Upper lobe of right lung (tissue), 1 donor: ENCODE data around the gene ZNF385B. TPM values are rescaled to one million over a fixed set of nuclear protein-coding genes. Genes with fewer than 3 reads are reported as not detected.

ENCODE experiments used
- ATAC-seq: fragments of 200-7000 bp; cut with Tn5 transposase; one replicate; pipeline ENCODE4 v1.9.1; 2020; ENCODE audit warnings: mild to moderate bottlenecking, moderate library complexity
- DNase-seq: peaks from one replicate; pipeline ENCODE4 v3.0.0-alpha.2; 2020
- H3K27ac ChIP-seq: fragments of 200-600 bp; one replicate; pipeline ENCODE4 v1.8.0; 2022
- H3K27me3 ChIP-seq: fragments of 200-600 bp; one replicate; pipeline ENCODE4 v1.8.0; 2022; ENCODE audit warnings: mild to moderate bottlenecking
- H3K36me3 ChIP-seq: fragments of 200-600 bp; one replicate; pipeline ENCODE4 v1.8.0; 2022
- H3K4me1 ChIP-seq: fragments of 200-600 bp; one replicate; pipeline ENCODE4 v1.8.0; 2022
- H3K4me3 ChIP-seq: fragments of 200-600 bp; one replicate; pipeline ENCODE4 v1.8.0; 2022; ENCODE audit warnings: mild to moderate bottlenecking
- H3K9me3 ChIP-seq: fragments of 200-600 bp; one replicate; pipeline ENCODE4 v1.8.0; 2022
- intact Hi-C: fragments of 100-400 bp; cut with DNase I; formaldehyde crosslinking; loops from one replicate; pipeline ENCODE4 v1.11.0; 2022
- total RNA-seq: library from RNA; stranded (reverse); fragmentation: NEBNext Ultra II Directional; extraction: Animal tissue kit (Norgen Biotek cat#: 25700); gene quantifications from one replicate; pipeline ENCODE4 v1.2.1, GENCODE V29; 2021
- TF ChIP-seq, protein P1 (sequence below): fragments of 200-600 bp; IDR thresholded peaks from one replicate; pipeline ENCODE4 v1.8.0; 2022; ENCODE audit warnings: antibody characterized with exemption
- donor health status: DM: no; HTN: yes; CAD: no; lungs with severe emphysema.

Gene ZNF385B
- total RNA-seq, 1 donor from 2014 or later: 62.3 TPM

- no peak for ATAC-seq
Observed at GRCh38 chr2:179592167-179592936, 269.1 kb downstream of the ZNF385B start.

DNA sequence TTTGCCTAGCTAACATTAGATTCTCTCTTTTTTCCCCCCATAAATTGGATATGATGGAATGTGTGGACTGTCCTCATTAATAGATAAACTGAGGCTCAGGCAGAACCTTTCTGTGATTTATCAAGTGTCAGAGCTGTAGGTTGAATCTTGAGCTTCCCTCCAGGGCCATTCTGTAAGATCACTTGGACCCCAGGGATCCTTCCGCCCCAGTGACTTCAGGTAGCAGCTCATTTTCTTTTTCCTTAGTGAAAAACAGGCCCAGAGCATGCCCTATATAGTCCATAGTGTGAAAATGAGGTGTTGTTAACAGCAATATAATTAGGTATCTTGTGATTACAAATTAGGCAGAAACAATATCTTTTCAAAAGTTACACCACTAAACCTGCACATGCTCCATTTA, 269.7 kb downstream of the ZNF385B start:
- TF ChIP-seq, protein P1, sequence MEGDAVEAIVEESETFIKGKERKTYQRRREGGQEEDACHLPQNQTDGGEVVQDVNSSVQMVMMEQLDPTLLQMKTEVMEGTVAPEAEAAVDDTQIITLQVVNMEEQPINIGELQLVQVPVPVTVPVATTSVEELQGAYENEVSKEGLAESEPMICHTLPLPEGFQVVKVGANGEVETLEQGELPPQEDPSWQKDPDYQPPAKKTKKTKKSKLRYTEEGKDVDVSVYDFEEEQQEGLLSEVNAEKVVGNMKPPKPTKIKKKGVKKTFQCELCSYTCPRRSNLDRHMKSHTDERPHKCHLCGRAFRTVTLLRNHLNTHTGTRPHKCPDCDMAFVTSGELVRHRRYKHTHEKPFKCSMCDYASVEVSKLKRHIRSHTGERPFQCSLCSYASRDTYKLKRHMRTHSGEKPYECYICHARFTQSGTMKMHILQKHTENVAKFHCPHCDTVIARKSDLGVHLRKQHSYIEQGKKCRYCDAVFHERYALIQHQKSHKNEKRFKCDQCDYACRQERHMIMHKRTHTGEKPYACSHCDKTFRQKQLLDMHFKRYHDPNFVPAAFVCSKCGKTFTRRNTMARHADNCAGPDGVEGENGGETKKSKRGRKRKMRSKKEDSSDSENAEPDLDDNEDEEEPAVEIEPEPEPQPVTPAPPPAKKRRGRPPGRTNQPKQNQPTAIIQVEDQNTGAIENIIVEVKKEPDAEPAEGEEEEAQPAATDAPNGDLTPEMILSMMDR: no peak
- intact Hi-C loops: no loop called here
- Histone ChIP-seq H3K9me3 (no peaks in the 10 kb centered on the region), H3K27me3 (no peaks in the 10 kb centered on the region), H3K27ac (no peak overlapping the region), H3K4me3 (no peak overlapping the region), H3K4me1 (no peaks in the 10 kb centered on the region), H3K36me3 (no peaks in the 10 kb centered on the region)
- ATAC-seq: no peak
- no peak for DNase-seq

More at GRCh38 chr2:179592167-179592936, 269.1 kb downstream of the ZNF385B start:
- Histone ChIP-seq H3K27ac (no peak overlapping the region), H3K9me3 (no peaks in the 10 kb centered on the region), H3K36me3 (no peaks in the 10 kb centered on the region), H3K27me3 (no peaks in the 10 kb centered on the region), H3K4me3 (no peak overlapping the region), H3K4me1 (no peaks in the 10 kb centered on the region)
- intact Hi-C loops: no loop called here
- TF ChIP-seq, protein P1: no peak
- no peak for DNase-seq

- Histone ChIP-seq H3K27ac (no peak overlapping the region), H3K36me3 (no peaks in the 10 kb centered on the region), H3K4me1 (no peaks in the 10 kb centered on the region), H3K9me3 (no peaks in the 10 kb centered on the region), H3K4me3 (no peak overlapping the region), H3K27me3 (no peaks in the 10 kb centered on the region)
- DNase-seq (no peak), ATAC-seq (no peak)
- TF ChIP-seq, protein P1: no peak
- intact Hi-C loops: no loop called here
Observed at GRCh38 chr2:179588486-179589145, 272.8 kb downstream of the ZNF385B start.

DNA sequence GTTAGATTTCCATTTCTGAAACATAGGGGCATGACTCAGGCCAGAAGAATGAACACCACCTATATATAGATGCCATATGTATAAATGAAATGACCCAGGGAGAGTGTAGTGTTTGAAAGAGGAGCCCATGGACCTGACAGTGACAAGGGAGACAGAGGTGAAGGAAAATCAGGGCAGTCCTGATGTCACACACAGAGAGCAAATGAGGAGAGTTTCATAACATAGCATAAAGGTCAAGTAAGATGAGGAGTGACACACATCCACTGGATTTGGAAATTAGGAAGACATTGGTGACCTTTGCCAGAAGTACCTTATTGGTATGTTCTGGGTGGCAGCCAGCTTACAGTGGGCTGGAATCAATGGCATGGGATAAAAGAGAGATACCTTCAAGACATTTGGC, 276.7 kb downstream of the ZNF385B start:
- DNase-seq (no peak), ATAC-seq (no peak)
- Histone ChIP-seq H3K9me3 (no peaks in the 10 kb centered on the region), H3K36me3 (no peaks in the 10 kb centered on the region), H3K4me1 (no peaks in the 10 kb centered on the region), H3K27me3 (no peaks in the 10 kb centered on the region), H3K4me3 (no peak overlapping the region), H3K27ac (no peak overlapping the region)
- intact Hi-C loops: no loop called here
- TF ChIP-seq, protein P1: no peak

GRCh38 chr2:179581605-179582004, 279.8 kb downstream of the ZNF385B start:
- H3K4me1 ChIP-seq: peaks cover 8% of the 10 kb centered on the region
- DNase-seq (no peak), ATAC-seq (no peak)
- intact Hi-C loops: no loop called here
- no peak overlapping the region for H3K27ac ChIP-seq
- no peaks in the 10 kb centered on the region for H3K9me3 ChIP-seq
- H3K4me3 ChIP-seq: no peak overlapping the region
- TF ChIP-seq, protein P1: no peak
- no peaks in the 10 kb centered on the region for H3K27me3 ChIP-seq
- H3K36me3 ChIP-seq: no peaks in the 10 kb centered on the region
